K562 (cell line): ENCODE measurements around the gene SERPINH1. TPM values are rescaled to one million over a fixed set of nuclear protein-coding genes. Genes with fewer than 3 reads are reported as not detected.

Source experiments
- ADNP ChIP-seq: fragments of 200-800 bp; sonication (Bioruptor generic); IDR thresholded peaks from 2 replicates; pipeline ENCODE4 v1.6.1; 2016; ENCODE audit warnings: missing genetic modification characterization, missing compliant biosample characterization
- BCOR ChIP-seq: fragments of 450-650 bp; IDR thresholded peaks from 2 replicates; pipeline ENCODE4 v1.6.1; 2016
- CAMTA2 ChIP-seq: fragments of 250-450 bp; sonication (Bioruptor Pico); conservative IDR thresholded peaks from 2 replicates; pipeline ENCODE4 v1.5.1; 2022
- CHD4 ChIP-seq: fragments of 200-600 bp; sonication (generic); IDR thresholded peaks from 3 replicates; pipeline ENCODE4 v1.6.1; 2012; ENCODE audit warnings: low read depth, mild to moderate bottlenecking, mixed read lengths, low read length, inconsistent platforms; ENCODE audit not compliant: insufficient read depth, insufficient replicate concordance, poor library complexity, severe bottlenecking
- CSDE1 ChIP-seq, 2 experiments: fragments of 450-650 bp; IDR thresholded peaks; 2 replicates each; pipeline ENCODE4 v1.6.1; 2016; ENCODE audit warnings: mild to moderate bottlenecking in 1 of 2
- E2F6 ChIP-seq, 2 experiments: IDR thresholded peaks; 2 replicates each; pipeline ENCODE4 v1.6.1; 2011; ENCODE audit warnings: borderline replicate concordance in 1 of 2, control low read depth in 1 of 2, low read depth in 1 of 2, low read length in 1 of 2, mild to moderate bottlenecking in 1 of 2, mixed read lengths in 1 of 2, moderate library complexity in 1 of 2; ENCODE audit not compliant: insufficient read depth in 1 of 2, insufficient read length in 1 of 2, poor library complexity in 1 of 2, severe bottlenecking in 1 of 2; ENCODE audit errors: extremely low read depth in 1 of 2
- ELK1 ChIP-seq: sonication (generic); formaldehyde crosslinking; IDR thresholded peaks from 2 replicates; pipeline ENCODE4 v1.8.1; 2022; ENCODE audit warnings: missing genetic modification reagents
- FOXK1 ChIP-seq: sonication (generic); formaldehyde crosslinking; IDR thresholded peaks from 2 replicates; pipeline ENCODE4 v1.8.0; 2022; ENCODE audit warnings: missing genetic modification reagents, mild to moderate bottlenecking, borderline replicate concordance
- HDAC3 ChIP-seq: fragments of 450-650 bp; IDR thresholded peaks from 2 replicates; pipeline ENCODE4 v1.6.1; 2018; ENCODE audit warnings: borderline replicate concordance, mild to moderate bottlenecking, moderate library complexity; ENCODE audit not compliant: partially characterized antibody
- KDM4B ChIP-seq, 2 experiments: fragments of 450-650 bp in 1 of 2; sonication (generic) in 1 of 2; IDR thresholded peaks; 2 replicates each; pipeline ENCODE4 v1.6.1; 2016 to 2017; ENCODE audit warnings: borderline replicate concordance in 2 of 2, antibody characterized with exemption in 1 of 2, low read depth in 1 of 2, mild to moderate bottlenecking in 1 of 2
- LEF1 ChIP-seq: fragments of 450-650 bp; IDR thresholded peaks from 2 replicates; pipeline ENCODE4 v1.6.1; 2016; ENCODE audit warnings: mild to moderate bottlenecking
- MTA1 ChIP-seq: fragments of 450-650 bp; IDR thresholded peaks from 2 replicates; pipeline ENCODE4 v1.6.1; 2017; ENCODE audit warnings: borderline replicate concordance
- NCOA1 ChIP-seq: fragments of 450-650 bp; IDR thresholded peaks from 2 replicates; pipeline ENCODE4 v1.6.1; 2016; ENCODE audit warnings: low read depth
- NR1H2 ChIP-seq: sonication (generic); formaldehyde crosslinking; IDR thresholded peaks from 2 replicates; pipeline ENCODE4 v1.4.0; 2020; ENCODE audit warnings: mild to moderate bottlenecking, missing genetic modification reagents
- PRMT5 ChIP-seq: sonication (generic); formaldehyde crosslinking; IDR thresholded peaks from 2 replicates; pipeline ENCODE4 v1.5.0; 2020; ENCODE audit warnings: missing genetic modification reagents
- STAG1 ChIP-seq: sonication (generic); formaldehyde crosslinking; IDR thresholded peaks from 2 replicates; pipeline ENCODE4 v1.5.0; 2020; ENCODE audit warnings: missing genetic modification reagents, borderline replicate concordance
- TBP ChIP-seq: optimal IDR thresholded peaks from 2 replicates; pipeline ENCODE3; 2011; ENCODE audit warnings: low read depth, low read length, improper control_type of control experiment
- TOE1 ChIP-seq, 2 experiments: fragments of 450-650 bp in 1 of 2; sonication (generic) in 1 of 2; formaldehyde crosslinking in 1 of 2; IDR thresholded peaks; 2 replicates each; pipeline versions ENCODE4 v1.7.1 to v1.8.0; 2016 to 2022; ENCODE audit warnings: borderline replicate concordance in 2 of 2, mild to moderate bottlenecking in 2 of 2, antibody characterized with exemption in 1 of 2, inconsistent platforms in 1 of 2, low read depth in 1 of 2, missing genetic modification reagents in 1 of 2, moderate library complexity in 1 of 2
- ZHX1 ChIP-seq: fragments of 150-350 bp; conservative IDR thresholded peaks from 2 replicates; pipeline ENCODE4 v1.6.1; 2014; ENCODE audit warnings: low read length
- ZNF12 ChIP-seq: sonication (generic); formaldehyde crosslinking; IDR thresholded peaks from 2 replicates; pipeline ENCODE4 v1.4.0; 2020; ENCODE audit warnings: mild to moderate bottlenecking, missing genetic modification reagents
- ZNF347 ChIP-seq: fragments of 450-650 bp; formaldehyde crosslinking; IDR thresholded peaks from 2 replicates; pipeline ENCODE4 v1.4.0; 2020; ENCODE audit warnings: low read depth, mild to moderate bottlenecking, moderate library complexity
- ZNF436 ChIP-seq: fragments of 250-450, 450-650 bp; sonication (Bioruptor Pico); formaldehyde crosslinking; IDR thresholded peaks from 2 replicates; pipeline ENCODE4 v1.7.0; 2020; ENCODE audit warnings: mild to moderate bottlenecking
- ZNF785 ChIP-seq: fragments of 250-450 bp; sonication (Bioruptor Pico); IDR thresholded peaks from 2 replicates; pipeline ENCODE4 v1.4.0; 2020; ENCODE audit warnings: mild to moderate bottlenecking
- polyA plus RNA-seq, 8 experiments: library from polyadenylated mRNA; depleted of rRNA in 4 of 8; stranded (reverse) in 5 of 8; unstranded in 3 of 8; fragments of >200 nt; fragmentation: Nextera tagmentation in 2 of 8; fragmentation: Illumina TruSeq in 1 of 8; extraction: Ambion mirVana in 2 of 8; extraction: Trizol in 1 of 8; gene quantifications; 2 replicates each; pipeline versions ENCODE4 v1.2.1 to v1.2.3, GENCODE V29; 2011 to 2014; ENCODE audit warnings: inconsistent platforms in 1 of 8, missing spikeins in 1 of 8
- total RNA-seq, 7 experiments: library from RNA; depleted of rRNA in 6 of 7; stranded (reverse); fragments of >200 nt in 6 of 7; fragmentation: Illumina TruSeq in 2 of 7; extraction: Trizol in 2 of 7; gene quantifications; 2 replicates each; pipeline versions ENCODE4 v1.2.1 to v1.2.3, GENCODE V29; 2011 to 2021; ENCODE audit warnings: low replicate concordance in 1 of 7

Gene SERPINH1
- total and polyA plus RNA-seq, 9 of the 15 experiments (the other 6 are each of a cell fraction or from before 2014, with no cell fraction given): 2.8 to 106 (median 67.9) TPM

GRCh38 chr11:75558939-75559843, 2.9 kb upstream of the SERPINH1 start (continued):
- TF ChIP-seq ZNF12 (CRISPR knock-in tag) (no peak), MTA1 (no peak), ELK1 (CRISPR knock-in tag) (no peak), STAG1 (CRISPR knock-in tag) (no peak), NR1H2 (no peak), ZNF436 (no peak), CSDE1 (IDR thresholded peaks at IDR 0.05) (no peak), ADNP (tag) (peak; percentile 95), ZNF785 (CRISPR knock-in tag) (no peak), ZHX1 (no peak), NCOA1 (no peak), FOXK1 (CRISPR knock-in tag) (no peak), KDM4B (IDR thresholded peaks at IDR 0.05; ENCODE audit: borderline replicate concordance in 2 of 2, low read depth in 1 of 2) (no peak), LEF1 (peak; percentile 88), CAMTA2 (CRISPR knock-in tag) (no peak), TOE1 (IDR thresholded peaks at IDR 0.05; ENCODE audit: borderline replicate concordance) (no peak; the same call in 1 of the 2 replicates), TOE1 (CRISPR knock-in tag; IDR thresholded peaks at IDR 0.05; ENCODE audit: borderline replicate concordance, low read depth) (no peak), CHD4 (peak; percentile 92), BCOR (peak; percentile 100), PRMT5 (CRISPR knock-in tag) (no peak), TBP (peak; percentile 44), HDAC3 (no peak), ZNF347 (CRISPR knock-in tag) (no peak), E2F6 (IDR thresholded peaks at IDR 0.05; ENCODE audit: borderline replicate concordance in 1 of 2, extremely low read depth in 1 of 2, insufficient read depth in 1 of 2, insufficient read length in 1 of 2, low read depth in 1 of 2, low read length in 1 of 2, poor library complexity in 1 of 2, severe bottlenecking in 1 of 2) (peak in 1 of 2 experiments; percentile 77)
